ENCODE results near the gene USP9X. TPM values are rescaled to one million over a fixed set of nuclear protein-coding genes. Genes with fewer than 3 reads are reported as not detected.
"Not testable (repeated sequence)": the region's sequence is repeated elsewhere in the genome, so short reads cannot be mapped to it uniquely, and the experiment has no call there.

The USP9X gene
- total RNA-seq, 2 donors from 2014 or later: 48.3 to 66.5 TPM

DNA sequence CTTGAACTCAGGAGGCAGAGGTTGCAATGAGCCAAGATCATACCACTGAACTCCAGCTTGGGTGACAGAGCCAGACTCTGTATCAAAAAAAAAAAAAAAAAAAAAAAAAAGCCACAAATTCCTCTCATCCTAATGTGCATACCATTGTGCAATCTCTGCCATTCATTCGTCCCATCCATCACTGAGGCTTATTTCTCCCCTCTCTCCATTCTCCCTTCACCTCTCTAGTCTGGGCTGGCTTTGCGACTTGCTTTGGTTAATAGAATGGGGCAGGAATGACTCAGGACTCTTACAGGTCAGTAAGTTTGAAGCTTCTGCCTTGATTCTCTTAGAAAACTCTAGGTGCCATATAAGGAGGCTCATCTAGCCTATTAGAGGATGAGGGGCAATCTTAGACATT lies 188.4 kb downstream of the USP9X start:
- DNase-seq (ENCODE audit: low spot score): no peak
- H3K9me3 Mint-ChIP-seq: no peaks in the 10 kb centered on the region
- H3K4me3 Mint-ChIP-seq: no peak overlapping the region
- H3K27ac Mint-ChIP-seq: no peak overlapping the region
- H3K27me3 Mint-ChIP-seq: peaks cover 0 to 13% of the 10 kb centered on the region in 2 donors
- no peak for ATAC-seq
- no peaks in the 10 kb centered on the region for H3K36me3 Mint-ChIP-seq
- H3K4me1 Mint-ChIP-seq (ENCODE audit: low read depth in 2 of 2): peaks cover 0 to 12% of the 10 kb centered on the region in 2 donors

DNA sequence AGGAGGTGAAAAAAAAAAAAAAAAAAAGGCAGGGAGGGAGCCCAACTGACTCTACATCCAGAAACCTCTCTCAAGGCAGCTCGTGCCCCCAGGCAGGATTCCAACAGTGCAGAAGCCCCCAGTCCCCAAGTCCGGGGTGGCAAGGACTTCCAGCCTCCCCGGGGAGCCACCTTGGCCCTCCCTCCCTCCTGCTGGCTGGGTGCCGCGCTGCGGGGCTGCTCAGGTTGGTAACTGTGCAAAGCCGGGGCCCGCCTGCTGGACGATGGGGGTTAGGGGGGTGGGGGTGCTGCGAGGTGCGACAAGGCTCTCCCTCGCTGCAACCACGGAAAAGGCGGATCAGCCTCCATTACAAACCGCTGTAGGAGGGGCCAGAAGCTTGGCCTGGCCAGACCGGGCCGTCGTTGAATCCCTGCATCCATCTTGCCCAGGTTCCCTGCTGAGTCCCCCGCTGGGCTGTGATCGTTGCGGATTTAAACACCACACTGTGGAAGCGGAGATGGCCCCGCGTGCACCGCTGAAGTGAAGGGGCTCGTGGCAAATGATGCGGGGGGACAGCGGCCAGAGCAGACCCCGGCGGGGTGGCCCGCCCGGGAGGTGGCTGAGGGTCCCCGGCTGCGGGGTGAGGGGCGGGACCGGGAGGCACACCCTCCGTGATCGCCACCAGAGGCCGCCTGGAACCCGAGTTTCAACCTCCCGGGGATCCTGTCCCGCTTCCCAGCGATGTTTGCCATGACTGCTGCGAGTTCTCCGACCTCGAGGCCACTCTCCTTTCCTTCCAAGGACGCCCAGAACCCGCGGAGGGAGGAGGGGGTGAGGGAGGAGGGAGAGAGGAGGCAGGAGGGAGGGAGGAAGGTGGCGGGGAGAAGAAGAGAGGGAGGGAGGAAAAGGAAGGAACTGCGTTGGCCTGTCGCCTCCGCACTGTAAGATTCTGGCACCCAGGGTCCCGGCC lies 190.7 kb downstream of the USP9X start:
- Mint-ChIP-seq H3K27me3 (peaks cover 0 to 10% of the 10 kb centered on the region in 2 donors), H3K27ac (peak overlapping the region in 1 of 2 donors; percentile 72), H3K36me3 (no peaks in the 10 kb centered on the region), H3K4me1 (ENCODE audit: low read depth in 2 of 2) (peaks cover 0 to 12% of the 10 kb centered on the region in 2 donors), H3K9me3 (no peaks in the 10 kb centered on the region), H3K4me3 (peak overlapping the region; percentile 57)
- ATAC-seq (peak; percentile 76 to 82), DNase-seq (ENCODE audit: low spot score) (no peak)

DNA sequence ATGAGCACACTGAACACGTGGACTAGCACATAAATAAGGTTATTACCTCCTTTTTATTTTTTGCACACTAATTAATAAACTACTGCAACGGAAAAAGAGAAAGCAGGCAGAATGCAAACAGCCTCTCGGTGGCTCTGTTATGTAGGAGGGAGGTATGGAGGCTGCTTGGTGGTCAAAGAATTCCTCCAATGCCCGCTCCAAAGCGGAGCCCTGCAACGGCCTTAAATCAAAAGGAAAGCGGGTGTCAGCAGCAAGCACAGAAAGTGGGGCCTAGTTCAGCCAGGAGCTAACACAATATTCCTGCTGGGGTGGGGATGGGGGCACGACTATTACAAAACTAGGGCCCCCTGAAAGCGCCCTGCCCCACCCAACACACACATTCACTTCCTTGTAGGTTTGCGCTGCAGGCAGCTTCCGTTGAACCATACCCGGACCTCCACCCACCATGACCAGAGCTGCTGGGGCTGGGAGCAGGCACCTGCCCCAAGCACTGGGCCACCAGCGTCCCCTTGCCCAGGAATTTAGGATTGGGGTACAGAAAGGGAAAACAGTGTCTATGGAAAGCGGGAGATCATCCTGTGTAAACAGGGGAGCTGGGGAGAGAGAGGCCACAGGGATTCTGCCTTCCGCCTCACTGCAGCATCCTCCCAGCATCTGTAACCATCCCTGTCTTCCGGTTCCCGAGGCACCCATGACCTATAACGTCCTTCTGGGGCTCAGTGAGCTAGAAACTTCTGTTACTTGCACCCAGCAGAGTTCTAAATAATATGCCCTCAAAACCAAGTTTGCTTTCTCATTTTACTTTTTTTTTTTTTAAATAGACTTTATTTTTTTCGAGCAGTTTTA lies 191.6 kb downstream of the USP9X start:
- DNase-seq (ENCODE audit: low spot score) (no peak), ATAC-seq (no peak)
- peaks cover 0 to 7% of the 10 kb centered on the region in 2 donors for H3K27me3 Mint-ChIP-seq
- peaks cover 0 to 12% of the 10 kb centered on the region in 2 donors for H3K4me1 Mint-ChIP-seq (ENCODE audit: low read depth in 2 of 2)
- peak overlapping the region; percentile 57 for H3K4me3 Mint-ChIP-seq
- H3K9me3 Mint-ChIP-seq: no peaks in the 10 kb centered on the region
- H3K27ac Mint-ChIP-seq: peak overlapping the region; percentile 5 to 72
- H3K36me3 Mint-ChIP-seq: no peaks in the 10 kb centered on the region

DNA sequence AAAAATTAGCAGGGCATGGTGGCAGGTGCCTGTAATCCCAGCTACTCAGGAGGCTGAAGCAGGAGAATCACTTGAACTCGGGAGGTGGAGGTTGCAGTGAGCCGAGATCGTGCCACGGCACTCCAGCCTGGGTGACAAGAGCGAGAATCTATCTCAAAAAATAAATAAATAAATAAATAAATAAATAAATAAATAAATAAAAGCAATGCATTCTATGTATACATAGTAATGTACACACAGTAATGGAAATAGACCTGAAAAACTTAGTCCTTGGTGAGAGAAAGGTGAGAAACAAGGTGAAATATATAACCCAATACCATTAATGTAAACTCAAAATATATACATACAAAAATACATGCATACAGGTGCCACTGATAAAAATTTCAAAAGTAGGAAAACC lies 197.1 kb downstream of the USP9X start:
- H3K9me3 Mint-ChIP-seq; H3K36me3 Mint-ChIP-seq; ATAC-seq; H3K27ac Mint-ChIP-seq; H3K4me1 Mint-ChIP-seq (ENCODE audit: low read depth in 2 of 2); H3K27me3 Mint-ChIP-seq; H3K4me3 Mint-ChIP-seq; DNase-seq (ENCODE audit: low spot score): not testable (repeated sequence)

- H3K36me3 Mint-ChIP-seq: not testable (repeated sequence)
Observed at GRCh38 chrX:41285928-41286327, 200.7 kb downstream of the USP9X start.

More at GRCh38 chrX:41285928-41286327, 200.7 kb downstream of the USP9X start:
- not testable (repeated sequence) for H3K27ac Mint-ChIP-seq; H3K4me1 Mint-ChIP-seq (ENCODE audit: low read depth in 2 of 2); H3K27me3 Mint-ChIP-seq; H3K9me3 Mint-ChIP-seq; DNase-seq (ENCODE audit: low spot score); ATAC-seq; H3K4me3 Mint-ChIP-seq

Other genes with a start within 250 kb of the USP9X start
- 100 to 1,000 TPM; 252 to 451 TPM for gene DDX3X, start 248.7 kb downstream of the USP9X start, total RNA-seq

All from natural killer cell treated with Interleukin-12 subunit alpha and Interleukin-12 subunit beta and Interleukin-15 and Interleukin-18, amount 100 ng/mL, for 72 hours (primary cell).